BJ (cell line): ENCODE results near the gene ARHGAP26. TPM values are rescaled to one million over a fixed set of nuclear protein-coding genes. Genes with fewer than 3 reads are reported as not detected.
"Not testable (repeated sequence)": the region's sequence is repeated elsewhere in the genome, so short reads cannot be mapped to it uniquely, and the experiment has no call there.

Experiments used
- CTCF ChIA-PET: fragments of 350-600 bp; formaldehyde crosslinking; extraction: SDS; loops from one replicate; lab custom pipeline; 2021; ENCODE audit warnings: antibody characterized with exemption, inconsistent platforms; lab: Yijun Ruan, JAX
- POLR2A ChIA-PET: fragments of 300-600 bp; sonication (Branson Sonifier 250); formaldehyde crosslinking; extraction: SDS; loops from one replicate; lab custom pipeline; 2021; ENCODE audit warnings: antibody characterized with exemption; lab: Charles Lee
- DNase-seq: peaks from one replicate; pipeline ENCODE4 v3.0.0-alpha.2; 2011; ENCODE audit warnings: low read depth
- H3K27me3 ChIP-seq: 2 replicates; pipeline ENCODE4 v1.6.0; 2011; ENCODE audit warnings: low read length; ENCODE audit not compliant: control insufficient read depth, insufficient read depth
- H3K36me3 ChIP-seq: 2 replicates; pipeline ENCODE4 v1.5.1; 2011; ENCODE audit warnings: low read length; ENCODE audit not compliant: control insufficient read depth, insufficient read depth
- H3K4me3 ChIP-seq: 2 replicates; pipeline ENCODE4 v1.5.1; 2011; ENCODE audit warnings: low read depth, mild to moderate bottlenecking, control low read depth, low read length
- polyA plus RNA-seq: library from polyadenylated mRNA; depleted of rRNA; stranded (reverse); fragments of >200 nt; gene quantifications from 2 replicates; pipeline ENCODE4 v1.2.3, GENCODE V29; 2011
- TF ChIP-seq, protein P1 (sequence below): IDR thresholded peaks from 2 replicates; pipeline ENCODE4 v1.5.1; 2011; ENCODE audit warnings: low read depth, mild to moderate bottlenecking, control low read depth, inconsistent platforms, low read length, moderate library complexity; ENCODE audit not compliant: insufficient read depth

ARHGAP26 gene
- polyA plus RNA-seq, 1 experiment, result 4.8 TPM

DNA sequence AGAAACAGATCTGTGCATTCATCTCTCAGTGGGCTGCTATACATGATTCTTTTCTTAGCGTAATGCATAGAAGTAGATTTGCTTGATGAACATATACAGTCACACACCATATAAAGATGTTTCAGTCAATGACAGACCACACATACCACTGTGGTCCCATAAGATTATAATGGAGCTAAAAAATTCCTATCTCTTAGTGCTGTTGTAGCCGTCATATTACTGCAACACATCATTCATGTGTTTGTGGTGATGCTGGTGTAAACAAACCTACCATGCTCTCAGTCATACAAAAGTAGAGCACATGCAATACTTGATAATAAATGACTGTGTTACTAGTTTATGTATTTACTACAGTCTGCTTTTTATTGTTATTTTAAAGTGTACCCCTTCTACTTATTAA is 214.3 kb downstream of the ARHGAP26 start:
- CTCF ChIA-PET, result interaction anchor here (1.2 kb wide), 1 partner anchor 271 kb away, joined by 3 read pairs; no protein-coding TSS in a partner anchor

DNA sequence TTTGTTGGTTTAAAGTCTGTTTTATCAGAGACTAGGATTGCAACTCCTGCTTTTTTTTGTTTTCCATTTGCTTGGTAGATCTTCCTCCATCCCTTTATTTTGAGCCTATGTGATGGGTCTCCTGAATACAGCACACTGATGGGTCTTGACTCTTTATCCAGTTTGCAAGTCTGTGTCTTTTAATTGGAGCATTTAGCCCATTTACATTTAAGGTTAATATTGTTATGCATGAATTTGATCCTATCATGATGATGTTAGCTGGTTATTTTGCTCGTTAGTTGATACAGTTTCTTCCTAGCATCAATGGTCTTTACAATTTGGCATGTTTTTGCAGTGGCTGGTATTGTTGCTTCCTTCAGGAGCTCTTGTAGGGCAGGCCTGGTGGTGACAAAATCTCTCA is 219.1 kb downstream of the ARHGAP26 start:
- H3K36me3 ChIP-seq, H3K4me3 ChIP-seq, H3K27me3 ChIP-seq, DNase-seq, CTCF ChIA-PET, POLR2A ChIA-PET: not testable (repeated sequence)

More for the DNA sequence above, 214.3 kb downstream of the ARHGAP26 start:
- DNase-seq, result no peak
- H3K4me3 ChIP-seq, result no peak overlapping the region
- no peaks in the 10 kb centered on the region for H3K36me3 ChIP-seq
- TF ChIP-seq, protein P1, sequence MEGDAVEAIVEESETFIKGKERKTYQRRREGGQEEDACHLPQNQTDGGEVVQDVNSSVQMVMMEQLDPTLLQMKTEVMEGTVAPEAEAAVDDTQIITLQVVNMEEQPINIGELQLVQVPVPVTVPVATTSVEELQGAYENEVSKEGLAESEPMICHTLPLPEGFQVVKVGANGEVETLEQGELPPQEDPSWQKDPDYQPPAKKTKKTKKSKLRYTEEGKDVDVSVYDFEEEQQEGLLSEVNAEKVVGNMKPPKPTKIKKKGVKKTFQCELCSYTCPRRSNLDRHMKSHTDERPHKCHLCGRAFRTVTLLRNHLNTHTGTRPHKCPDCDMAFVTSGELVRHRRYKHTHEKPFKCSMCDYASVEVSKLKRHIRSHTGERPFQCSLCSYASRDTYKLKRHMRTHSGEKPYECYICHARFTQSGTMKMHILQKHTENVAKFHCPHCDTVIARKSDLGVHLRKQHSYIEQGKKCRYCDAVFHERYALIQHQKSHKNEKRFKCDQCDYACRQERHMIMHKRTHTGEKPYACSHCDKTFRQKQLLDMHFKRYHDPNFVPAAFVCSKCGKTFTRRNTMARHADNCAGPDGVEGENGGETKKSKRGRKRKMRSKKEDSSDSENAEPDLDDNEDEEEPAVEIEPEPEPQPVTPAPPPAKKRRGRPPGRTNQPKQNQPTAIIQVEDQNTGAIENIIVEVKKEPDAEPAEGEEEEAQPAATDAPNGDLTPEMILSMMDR, result no peak
- no peaks in the 10 kb centered on the region for H3K27me3 ChIP-seq
- POLR2A ChIA-PET, result no interaction called here

DNA sequence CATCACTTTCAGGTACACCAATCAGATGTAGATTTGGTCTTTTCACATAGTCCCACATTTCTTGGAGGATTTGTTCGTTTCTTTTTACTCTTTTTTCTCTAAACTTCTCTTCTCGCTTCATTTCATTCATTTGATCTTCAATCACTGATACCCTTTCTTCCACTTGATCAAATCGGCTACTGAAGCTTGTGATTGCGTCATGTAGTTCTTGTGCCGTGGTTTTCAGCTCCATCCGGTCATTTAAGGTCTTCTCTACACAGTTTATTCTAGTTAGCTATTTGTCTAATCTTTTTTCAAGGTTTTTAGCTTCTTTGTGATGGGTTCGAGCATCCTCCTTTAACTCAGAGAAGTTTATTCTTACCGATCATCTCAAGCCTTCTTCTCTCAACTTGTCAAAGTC is 219.9 kb downstream of the ARHGAP26 start:
- POLR2A ChIA-PET, H3K4me3 ChIP-seq, DNase-seq, CTCF ChIA-PET, H3K27me3 ChIP-seq, H3K36me3 ChIP-seq: not testable (repeated sequence)

DNA sequence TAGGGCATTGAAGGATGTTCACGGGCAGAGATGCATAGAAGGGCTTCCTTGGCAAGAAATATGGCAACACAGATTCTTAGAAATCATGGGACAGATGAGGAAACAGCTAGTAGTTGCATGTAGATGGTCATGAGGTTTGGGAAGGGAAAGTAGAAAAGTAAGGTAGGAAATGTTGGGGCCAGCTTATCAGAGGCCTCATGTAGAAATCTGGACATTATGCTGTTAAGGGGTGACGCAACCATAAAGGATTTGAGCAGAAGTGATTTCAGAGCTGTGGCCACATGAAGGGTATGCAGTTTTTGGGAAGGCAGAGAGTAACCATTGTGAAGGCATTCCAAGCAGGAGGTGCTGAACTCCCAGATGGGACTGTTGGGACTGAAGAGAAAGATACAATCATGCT is 224.0 kb downstream of the ARHGAP26 start:
- DNase-seq, result no peak
- Histone ChIP-seq H3K4me3 (no peak overlapping the region), H3K36me3 (no peaks in the 10 kb centered on the region), H3K27me3 (no peaks in the 10 kb centered on the region)
- ChIA-PET CTCF (interaction anchor here (1.5 kb wide), 1 partner anchor 281 kb away, joined by 4 read pairs; no protein-coding TSS in a partner anchor), POLR2A (no interaction called here)
- TF ChIP-seq, protein P1, result no peak

DNA sequence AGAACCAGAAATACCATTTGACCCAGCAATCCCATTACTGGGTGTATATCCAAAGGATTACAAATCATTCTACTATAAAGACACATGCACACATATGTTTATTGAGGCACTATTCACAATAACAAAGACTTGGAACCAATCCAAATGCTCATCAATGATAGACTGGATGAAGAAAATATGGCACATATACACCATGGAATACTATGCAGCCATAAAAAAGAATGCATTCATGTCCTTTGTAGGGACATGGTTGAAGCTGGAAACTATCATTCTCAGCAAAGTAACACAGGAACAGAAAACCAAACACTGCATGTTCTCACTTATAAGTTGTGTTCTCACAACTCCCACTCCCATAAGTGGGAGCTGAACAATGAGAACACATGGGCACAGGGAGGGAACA is 225.4 kb downstream of the ARHGAP26 start:
- CTCF ChIA-PET, result not testable (repeated sequence)

DNA sequence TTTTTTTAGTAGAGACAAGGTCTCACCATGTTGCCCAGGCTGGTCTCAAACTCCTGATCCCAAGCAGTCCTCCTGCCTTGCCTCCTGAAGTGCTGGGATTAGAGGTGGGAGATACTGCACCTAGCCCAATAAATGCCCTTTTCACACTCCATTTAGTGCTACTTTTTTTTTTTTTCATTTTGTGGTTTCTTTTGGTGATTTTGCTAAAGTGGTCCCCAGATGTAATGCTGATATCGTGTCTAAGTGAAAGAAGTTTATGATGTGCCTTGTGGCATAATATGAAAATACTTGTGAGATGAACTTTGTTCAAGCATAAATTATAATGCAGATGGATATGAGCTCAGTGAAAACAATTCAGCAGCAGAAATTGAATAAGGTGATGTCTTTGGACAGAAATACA is 227.4 kb downstream of the ARHGAP26 start:
- DNase-seq, result no peak
- TF ChIP-seq, protein P1, result no peak
- Histone ChIP-seq H3K27me3 (no peaks in the 10 kb centered on the region), H3K4me3 (no peak overlapping the region), H3K36me3 (no peaks in the 10 kb centered on the region)
- POLR2A ChIA-PET, result no interaction called here
- CTCF ChIA-PET, result interaction anchor here (0.7 to 1.0 kb wide), 2 partner anchors 12 to 18 kb away, joined by 3 read pairs; no protein-coding TSS in a partner anchor

More for the DNA sequence above, 225.4 kb downstream of the ARHGAP26 start:
- DNase-seq, H3K36me3 ChIP-seq, H3K27me3 ChIP-seq, POLR2A ChIA-PET, H3K4me3 ChIP-seq: not testable (repeated sequence)
